Hindlimb muscle (tissue), 1 donor: ENCODE measurements around the gene SNAP47. TPM values are rescaled to one million over a fixed set of nuclear protein-coding genes. Genes with fewer than 3 reads are reported as not detected.

Experiments
- DNase-seq: peaks from one replicate; pipeline ENCODE4 v3.0.0-alpha.2; 2013
- polyA plus RNA-seq: library from polyadenylated mRNA; unstranded; fragments of 120-200 nt; gene quantifications from one replicate; pipeline ENCODE4 v1.2.1, GENCODE V29; 2013; ENCODE audit not compliant: insufficient read length

SNAP47 gene
- polyA plus RNA-seq, 1 donor = 35.2 TPM

DNA sequence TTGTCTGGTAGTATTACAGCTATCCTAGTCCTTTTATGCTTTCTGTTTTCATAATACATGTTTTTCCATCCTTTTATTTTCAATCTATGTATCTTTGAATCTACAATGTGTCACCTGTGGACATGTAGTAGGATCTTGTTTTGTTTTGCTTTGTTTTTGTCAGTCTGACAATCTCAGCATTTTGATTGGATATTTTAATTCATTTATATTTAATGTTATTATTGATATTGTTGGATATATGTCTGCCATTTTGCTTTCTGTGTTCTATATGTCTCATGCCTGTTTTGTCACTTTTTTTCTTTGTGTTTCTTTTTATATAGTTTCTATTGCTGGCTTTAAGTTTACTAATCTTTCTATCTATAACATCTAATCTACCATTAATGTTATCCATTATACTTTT is 68.7 kb downstream of the SNAP47 start:
- DNase-seq = no peak

DNA sequence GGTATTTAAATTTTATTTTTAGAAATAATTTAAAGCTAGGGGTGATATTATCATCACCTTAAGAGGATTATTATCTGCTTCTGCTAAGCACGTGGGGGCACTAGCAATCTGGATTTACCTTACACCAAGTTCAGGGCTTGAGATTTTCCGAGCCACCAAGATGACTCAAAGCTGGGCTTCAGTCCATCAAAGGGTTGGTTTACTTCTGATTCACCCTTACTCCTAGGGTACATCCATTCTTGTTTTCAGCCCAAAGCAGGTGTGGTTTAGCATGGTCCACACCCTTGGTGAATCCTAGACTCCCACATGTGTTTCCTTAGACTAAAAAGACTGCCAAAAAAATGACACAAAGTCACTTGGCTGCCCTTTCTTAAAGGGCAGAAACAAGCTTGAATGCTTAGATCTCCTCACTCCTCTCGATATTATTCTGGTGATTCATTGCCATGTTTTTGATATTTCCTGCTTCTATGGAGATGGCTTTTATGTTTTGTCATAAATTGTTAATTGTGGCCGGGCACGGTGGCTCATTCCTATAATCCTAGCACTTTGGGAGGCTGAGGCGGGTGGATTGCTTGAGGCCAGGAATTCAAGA is 70.5 kb downstream of the SNAP47 start:
- DNase-seq = no peak

DNA sequence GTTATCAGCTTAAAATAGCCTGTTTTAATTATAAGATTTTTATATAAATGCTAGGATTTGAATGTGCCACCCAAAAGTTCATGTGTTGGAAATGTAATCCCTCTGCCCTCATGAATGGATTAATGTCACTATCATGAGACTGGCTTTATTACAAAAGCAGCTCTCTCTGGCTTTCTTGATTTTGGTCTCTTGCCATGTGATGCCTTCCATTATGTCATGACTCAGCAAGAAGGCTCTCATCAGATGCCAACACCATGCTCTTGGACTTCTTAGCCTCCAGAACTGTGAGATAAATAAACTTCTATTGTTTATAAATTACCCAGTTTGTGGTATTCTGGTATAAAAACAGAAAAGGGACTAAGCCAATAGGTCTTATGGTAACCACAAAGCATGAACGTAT is 73.3 kb downstream of the SNAP47 start:
- DNase-seq = no peak

DNA sequence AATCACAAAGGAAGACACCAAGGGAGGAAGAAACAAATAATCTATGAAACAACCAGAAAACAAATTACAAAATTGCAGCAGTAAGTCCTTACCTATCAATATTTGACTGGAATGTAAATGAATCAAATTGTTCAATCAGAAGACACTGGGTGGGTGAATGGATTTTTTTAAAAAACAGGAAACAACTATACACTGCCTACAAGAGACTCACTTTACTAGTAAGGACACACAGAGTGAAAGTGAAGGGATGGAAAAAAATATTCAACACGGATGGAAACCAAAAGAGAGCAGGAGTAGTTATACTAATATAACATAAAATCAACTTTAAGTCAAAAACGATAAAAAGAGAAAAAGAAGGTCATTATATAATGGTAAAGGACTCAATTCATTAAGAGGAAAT is 73.8 kb downstream of the SNAP47 start:
- DNase-seq = no peak

DNA sequence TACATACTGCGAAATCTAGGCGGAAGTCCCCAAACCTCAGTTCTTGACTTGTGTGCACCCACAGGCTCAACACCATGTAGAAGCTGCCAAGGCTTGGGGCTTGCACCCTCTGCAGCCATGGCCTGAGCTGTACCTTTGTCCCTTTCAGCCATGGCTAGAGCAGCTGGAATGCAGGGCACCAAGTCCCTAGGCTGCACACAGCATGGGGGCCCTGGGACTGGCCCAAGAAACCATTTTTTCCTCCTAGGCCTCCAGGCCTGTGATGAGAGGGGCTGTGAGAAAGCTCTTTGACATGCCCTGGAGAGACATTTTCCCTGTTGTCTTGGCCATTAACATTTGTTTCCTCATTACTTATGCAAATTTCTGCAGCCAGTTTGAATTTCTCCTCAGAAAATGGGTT is 78.7 kb downstream of the SNAP47 start:
- DNase-seq = no peak

DNA sequence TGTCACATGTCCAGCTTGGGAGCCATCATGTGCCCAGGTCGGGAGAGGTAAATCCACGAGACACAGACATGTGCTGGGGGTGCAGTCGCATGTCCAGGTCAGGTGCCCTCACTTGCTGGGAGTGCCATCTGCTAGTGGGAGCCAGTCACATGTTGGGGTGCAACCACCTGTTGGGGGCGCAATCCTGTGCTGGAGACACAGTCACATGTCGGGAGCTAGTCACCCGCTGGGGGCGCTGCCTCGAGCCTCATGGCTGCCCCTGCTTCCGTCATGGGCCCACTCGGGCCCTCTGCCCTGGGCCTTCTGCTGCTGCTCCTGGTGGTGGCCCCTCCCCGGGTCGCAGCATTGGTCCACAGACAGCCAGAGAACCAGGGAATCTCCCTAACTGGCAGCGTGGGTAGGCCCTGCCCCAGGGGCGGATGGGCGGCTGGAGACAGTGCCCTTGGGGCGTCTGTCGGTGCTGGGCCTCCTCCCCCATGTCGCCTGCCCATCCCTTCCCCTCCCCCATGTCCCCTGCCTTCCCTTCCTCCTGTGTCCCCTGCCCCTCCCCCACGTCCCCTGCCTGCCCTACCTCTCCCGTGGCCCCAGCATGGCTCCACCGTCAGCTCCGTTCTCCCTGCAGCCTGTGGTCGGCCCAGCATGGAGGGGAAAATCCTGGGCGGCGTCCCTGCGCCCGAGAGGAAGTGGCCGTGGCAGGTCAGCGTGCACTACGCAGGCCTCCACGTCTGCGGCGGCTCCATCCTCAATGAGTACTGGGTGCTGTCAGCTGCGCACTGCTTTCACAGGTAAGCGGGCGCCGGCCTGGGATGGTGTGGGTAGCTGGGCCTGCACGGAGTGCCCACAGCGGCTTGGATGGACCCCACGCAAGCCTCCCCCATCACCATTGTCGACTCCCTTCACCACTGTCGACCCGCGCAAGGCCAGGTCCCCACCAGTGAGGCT is 80.5 kb downstream of the SNAP47 start, which contains the start of gene PRSS38:
Gene PRSS38, plus strand, starts transcription at position 208 of the 942 bp plus-strand sequence. Its CDS starts 42 bp downstream, at position 250.
- DNase-seq = no peak

DNA sequence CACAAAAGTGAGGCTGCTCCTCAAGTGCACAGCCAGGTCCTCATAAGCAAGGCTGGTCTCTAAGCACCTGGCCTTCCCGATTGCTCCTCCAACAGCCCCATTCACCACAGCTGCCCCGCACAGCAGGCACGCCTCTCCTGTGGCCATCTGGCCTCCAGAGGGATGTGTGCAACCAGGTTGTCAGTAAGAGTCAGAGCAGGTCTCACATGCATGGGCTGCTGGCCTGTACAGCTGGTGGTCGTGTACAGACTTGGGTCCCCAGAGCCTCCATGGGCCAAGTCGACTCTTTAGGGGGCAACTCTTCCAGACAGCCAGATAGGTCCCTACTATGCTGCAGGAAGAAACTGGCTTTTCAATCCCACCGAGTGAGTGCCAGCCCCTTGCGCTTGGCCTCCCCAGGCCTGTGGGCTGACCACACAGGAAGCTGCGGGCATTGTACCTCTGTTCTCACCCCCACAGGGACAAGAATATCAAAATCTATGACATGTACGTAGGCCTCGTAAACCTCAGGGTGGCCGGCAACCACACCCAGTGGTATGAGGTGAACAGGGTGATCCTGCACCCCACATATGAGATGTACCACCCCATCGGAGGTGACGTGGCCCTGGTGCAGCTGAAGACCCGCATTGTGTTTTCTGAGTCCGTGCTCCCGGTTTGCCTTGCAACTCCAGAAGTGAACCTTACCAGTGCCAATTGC is 81.7 kb downstream of the SNAP47 start:
- DNase-seq = no peak

DNA sequence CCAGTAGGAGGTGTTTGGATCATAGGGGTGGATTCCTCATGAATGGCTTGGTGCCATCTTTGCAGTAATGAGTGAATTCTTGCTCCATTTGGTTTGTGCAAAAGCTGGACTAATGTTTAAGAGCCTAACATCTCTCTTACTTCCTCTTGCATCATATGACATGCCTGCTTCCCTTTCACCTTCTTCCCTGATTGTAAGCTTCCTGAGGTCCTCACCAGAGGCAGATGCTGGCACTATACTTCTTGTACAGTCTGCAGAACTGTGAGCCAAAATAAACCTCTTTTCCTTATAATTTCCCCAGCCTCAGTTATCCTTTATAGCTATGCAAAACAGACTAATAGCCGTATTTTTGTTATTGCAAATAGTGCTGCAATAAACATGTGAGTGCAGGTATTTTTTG is 88.3 kb downstream of the SNAP47 start:
- DNase-seq = no peak

DNA sequence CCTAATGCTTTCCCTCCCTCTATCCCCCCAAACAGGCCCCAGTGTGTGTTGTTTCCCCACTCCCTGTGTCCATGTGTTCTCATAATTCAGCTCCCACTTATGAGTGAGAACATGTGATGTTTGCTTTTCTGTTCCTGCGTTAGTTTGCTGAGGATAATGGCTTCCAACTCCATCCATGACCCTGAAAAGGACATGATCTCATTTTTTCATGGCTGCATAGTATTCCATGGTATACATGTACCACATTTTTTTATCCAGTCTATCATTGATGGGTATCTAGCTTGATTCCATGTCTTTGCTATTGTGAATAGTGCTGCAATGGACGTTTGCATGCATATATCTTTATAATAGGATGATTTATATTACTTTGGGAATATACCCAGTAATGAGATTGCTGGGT is 89.0 kb downstream of the SNAP47 start:
- no peak for DNase-seq

DNA sequence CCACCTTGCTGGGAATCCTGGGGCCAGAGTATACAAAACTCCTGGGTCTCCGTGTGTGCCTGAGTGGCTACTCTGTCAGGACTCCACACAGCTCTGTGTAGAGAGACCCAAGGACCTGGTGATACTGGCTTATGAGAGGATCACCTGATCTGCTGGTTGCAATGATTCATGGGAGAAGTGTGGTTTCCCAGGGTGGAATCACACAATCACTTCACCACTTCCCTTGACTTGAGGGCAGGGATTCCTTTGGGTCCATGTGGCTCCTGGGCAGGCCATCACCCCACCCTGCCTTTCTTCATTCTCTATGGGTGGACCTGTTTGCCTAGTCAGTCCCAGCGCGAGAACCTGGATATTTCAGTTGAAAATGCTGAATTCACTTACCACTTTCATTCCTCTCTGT is 93.6 kb downstream of the SNAP47 start:
- DNase-seq = no peak

Other genes starting within 250 kb of the SNAP47 start
- 9.3 TPM for gene ZNF678, start 171.9 kb upstream of the SNAP47 start, polyA plus RNA-seq
- 20.7 TPM for gene JMJD4, start 133 bp upstream of the SNAP47 start, polyA plus RNA-seq
- gene PRSS38, start 80.2 kb downstream of the SNAP47 start, polyA plus RNA-seq = not detected
- 11.3 TPM for gene WNT9A, start 212.5 kb downstream of the SNAP47 start, polyA plus RNA-seq